ENCODE data around the gene UBE2C.

DNA sequence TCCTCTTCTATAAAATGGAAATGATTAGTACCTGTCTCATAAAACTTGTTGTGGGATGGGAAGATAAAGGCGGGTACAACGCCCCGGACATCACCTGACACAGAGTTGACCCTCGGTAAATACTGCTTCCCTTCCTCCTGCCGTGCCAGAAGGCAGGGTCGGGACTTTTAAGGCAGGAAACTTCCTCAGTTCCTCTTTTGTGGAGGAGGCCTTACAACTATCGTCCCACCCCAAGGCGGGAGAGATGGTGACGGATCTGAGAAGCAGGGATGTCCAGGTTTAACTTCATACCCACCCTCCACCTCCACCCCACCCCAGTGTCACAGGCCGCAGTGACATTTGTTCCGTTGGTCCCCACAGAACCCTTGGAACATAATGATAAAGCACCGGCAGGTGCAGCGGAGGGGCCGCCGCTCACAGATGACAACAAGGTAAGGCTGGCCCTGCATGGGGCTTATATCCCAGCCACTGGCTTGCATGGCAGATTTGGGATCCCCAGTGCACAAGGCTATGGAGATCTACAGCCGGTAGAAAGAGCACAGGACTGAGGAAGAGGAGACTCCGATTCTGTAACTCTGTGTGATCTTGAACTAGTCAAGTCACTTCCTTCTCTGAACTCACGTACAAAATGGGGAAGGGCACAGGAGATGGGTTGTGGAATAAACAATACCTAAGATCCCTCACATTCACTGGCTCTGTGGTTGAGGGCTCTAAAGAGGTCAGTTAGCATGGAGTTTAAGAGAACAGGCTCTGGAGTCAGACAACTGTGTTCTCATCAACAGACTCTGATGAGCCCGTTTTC, 19.9 kb upstream of the UBE2C start:
- TF ChIP-seq, protein P1, sequence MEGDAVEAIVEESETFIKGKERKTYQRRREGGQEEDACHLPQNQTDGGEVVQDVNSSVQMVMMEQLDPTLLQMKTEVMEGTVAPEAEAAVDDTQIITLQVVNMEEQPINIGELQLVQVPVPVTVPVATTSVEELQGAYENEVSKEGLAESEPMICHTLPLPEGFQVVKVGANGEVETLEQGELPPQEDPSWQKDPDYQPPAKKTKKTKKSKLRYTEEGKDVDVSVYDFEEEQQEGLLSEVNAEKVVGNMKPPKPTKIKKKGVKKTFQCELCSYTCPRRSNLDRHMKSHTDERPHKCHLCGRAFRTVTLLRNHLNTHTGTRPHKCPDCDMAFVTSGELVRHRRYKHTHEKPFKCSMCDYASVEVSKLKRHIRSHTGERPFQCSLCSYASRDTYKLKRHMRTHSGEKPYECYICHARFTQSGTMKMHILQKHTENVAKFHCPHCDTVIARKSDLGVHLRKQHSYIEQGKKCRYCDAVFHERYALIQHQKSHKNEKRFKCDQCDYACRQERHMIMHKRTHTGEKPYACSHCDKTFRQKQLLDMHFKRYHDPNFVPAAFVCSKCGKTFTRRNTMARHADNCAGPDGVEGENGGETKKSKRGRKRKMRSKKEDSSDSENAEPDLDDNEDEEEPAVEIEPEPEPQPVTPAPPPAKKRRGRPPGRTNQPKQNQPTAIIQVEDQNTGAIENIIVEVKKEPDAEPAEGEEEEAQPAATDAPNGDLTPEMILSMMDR (IDR thresholded peaks at IDR 0.05 in 2 of 3, conservative IDR thresholded peaks at IDR 0.05 in 1 of 3; ENCODE audit: borderline replicate concordance in 1 of 3, insufficient read depth in 1 of 3, low read depth in 2 of 3, low read length in 2 of 3) = no peak
- TF ChIP-seq YY1 (IDR thresholded peaks at IDR 0.05; ENCODE audit: extremely low read depth, insufficient replicate concordance, low read depth, low read length) = no peak

Measured in HCT116 (cell line).